EL (cell line): Measurements from ENCODE around the gene PTRH2.

ENCODE experiments used
- DNase-seq: peaks from one replicate; pipeline ENCODE4 v3.0.0-alpha.2; 2016

PTRH2 gene

GRCh38 chr17:59666235-59666634 lies 41.0 kb downstream of the PTRH2 start:
- no peak for DNase-seq

DNA sequence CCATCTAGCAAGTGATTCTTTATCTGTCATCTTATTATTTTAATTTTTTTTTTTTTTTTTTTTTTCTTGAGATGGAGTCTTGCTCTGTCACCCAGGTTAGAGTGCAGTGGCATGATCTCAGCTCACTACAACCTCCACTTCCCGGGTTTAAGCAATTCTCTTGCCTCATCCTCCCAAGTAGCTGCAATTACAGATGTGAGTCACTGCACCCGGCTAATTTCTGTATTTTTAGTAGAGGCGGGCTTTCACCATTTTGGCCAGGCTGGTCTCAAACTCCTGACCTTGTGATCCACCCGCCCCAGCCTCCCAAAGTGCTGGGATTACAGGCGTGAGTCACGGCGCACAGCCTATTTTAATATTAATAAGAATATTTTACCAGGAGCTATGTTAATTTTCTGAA lies 50.6 kb downstream of the PTRH2 start:
- peak; percentile 89 for DNase-seq

- DNase-seq = peak; percentile 74
Observed at GRCh38 chr17:59652119-59652518, 55.1 kb downstream of the PTRH2 start.

DNA sequence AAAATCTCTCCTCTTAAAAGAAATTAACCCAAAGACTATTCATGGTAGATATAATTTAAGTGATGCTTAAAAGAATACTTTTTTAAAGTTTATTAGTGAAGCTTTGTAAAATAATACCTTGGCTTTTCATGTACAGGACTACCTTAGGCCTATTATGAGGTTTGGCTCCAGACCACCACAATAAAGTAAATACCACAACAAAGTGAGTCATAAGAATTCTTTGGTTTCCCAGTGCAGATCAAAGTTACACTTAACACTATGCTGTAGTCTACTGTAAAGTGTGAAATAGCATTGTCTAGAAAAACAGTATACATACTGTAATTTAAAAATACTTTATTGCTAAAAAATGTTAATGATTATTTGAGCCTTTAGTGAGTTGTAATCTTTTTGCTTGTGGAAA lies 55.9 kb downstream of the PTRH2 start:
- peak; percentile 51 for DNase-seq

DNA sequence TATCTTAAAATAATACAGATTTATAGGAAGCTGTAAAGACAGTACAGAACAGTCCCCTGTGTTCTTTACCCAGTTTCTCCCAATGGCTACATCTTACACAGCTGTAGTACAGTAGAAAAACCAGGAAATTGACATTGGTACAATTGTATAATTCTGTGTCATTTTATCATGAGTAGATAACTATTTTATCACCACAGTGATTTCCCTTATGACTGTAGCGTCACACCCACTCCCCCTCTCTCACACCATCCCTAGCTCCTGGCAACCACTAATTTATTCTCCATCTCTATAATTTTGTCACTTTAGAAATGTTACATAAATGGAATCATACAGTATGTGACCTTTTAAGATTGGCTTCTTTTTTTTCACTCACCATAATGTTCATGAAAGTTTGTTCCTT lies 56.6 kb downstream of the PTRH2 start:
- no peak for DNase-seq

DNA sequence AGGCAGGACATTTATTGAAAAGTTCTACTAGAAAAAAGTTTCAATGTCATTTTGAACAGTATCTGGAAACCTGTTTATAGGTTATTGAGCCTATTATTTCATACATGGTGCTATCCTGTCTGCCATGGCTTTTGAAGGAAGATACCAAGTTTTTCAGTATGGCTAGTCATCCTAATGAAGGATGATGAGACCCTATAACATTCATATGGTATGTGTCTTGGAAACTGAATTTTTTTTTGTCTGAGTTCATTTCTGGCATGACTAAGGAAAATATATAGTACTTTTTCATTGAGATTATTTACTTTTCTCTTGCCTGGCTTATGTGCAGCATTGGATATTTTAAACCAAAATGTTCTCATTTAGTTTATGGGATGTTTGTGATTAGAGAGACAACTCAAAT lies 57.3 kb downstream of the PTRH2 start:
- no peak for DNase-seq
